PFSK-1 (cell line): ENCODE data around the gene CFAP20DC.

ENCODE experiments used
- FOXP2 ChIP-seq: optimal IDR thresholded peaks from 2 replicates; pipeline ENCODE3; 2011; ENCODE audit warnings: borderline replicate concordance, control low read depth, inconsistent platforms; ENCODE audit not compliant: insufficient read depth; ENCODE audit errors: extremely low read length, extremely low read depth
- POLR2AphosphoS5 ChIP-seq: IDR thresholded peaks from 2 replicates; pipeline ENCODE4 v1.6.1; 2012; ENCODE audit warnings: low read depth, mild to moderate bottlenecking, control low read depth, low read length, moderate library complexity
- REST ChIP-seq, 2 experiments: IDR thresholded peaks; 2 replicates each; pipeline versions ENCODE4 v1.6.1 to v1.8.0; 2011 to 2012; ENCODE audit warnings: low read depth in 2 of 2, low read length in 2 of 2, control low read depth in 1 of 2, inconsistent platforms in 1 of 2, mild to moderate bottlenecking in 1 of 2, moderate library complexity in 1 of 2; ENCODE audit not compliant: insufficient read depth in 1 of 2
- SIN3A ChIP-seq: IDR thresholded peaks from 2 replicates; pipeline ENCODE4 v1.6.1; 2012; ENCODE audit warnings: mild to moderate bottlenecking, low read length, moderate library complexity, borderline replicate concordance; ENCODE audit not compliant: insufficient read depth
- TAF1 ChIP-seq: IDR thresholded peaks from 2 replicates; pipeline ENCODE4 v1.6.1; 2012; ENCODE audit warnings: low read length, control low read depth, borderline replicate concordance; ENCODE audit not compliant: insufficient read depth

CFAP20DC gene

DNA sequence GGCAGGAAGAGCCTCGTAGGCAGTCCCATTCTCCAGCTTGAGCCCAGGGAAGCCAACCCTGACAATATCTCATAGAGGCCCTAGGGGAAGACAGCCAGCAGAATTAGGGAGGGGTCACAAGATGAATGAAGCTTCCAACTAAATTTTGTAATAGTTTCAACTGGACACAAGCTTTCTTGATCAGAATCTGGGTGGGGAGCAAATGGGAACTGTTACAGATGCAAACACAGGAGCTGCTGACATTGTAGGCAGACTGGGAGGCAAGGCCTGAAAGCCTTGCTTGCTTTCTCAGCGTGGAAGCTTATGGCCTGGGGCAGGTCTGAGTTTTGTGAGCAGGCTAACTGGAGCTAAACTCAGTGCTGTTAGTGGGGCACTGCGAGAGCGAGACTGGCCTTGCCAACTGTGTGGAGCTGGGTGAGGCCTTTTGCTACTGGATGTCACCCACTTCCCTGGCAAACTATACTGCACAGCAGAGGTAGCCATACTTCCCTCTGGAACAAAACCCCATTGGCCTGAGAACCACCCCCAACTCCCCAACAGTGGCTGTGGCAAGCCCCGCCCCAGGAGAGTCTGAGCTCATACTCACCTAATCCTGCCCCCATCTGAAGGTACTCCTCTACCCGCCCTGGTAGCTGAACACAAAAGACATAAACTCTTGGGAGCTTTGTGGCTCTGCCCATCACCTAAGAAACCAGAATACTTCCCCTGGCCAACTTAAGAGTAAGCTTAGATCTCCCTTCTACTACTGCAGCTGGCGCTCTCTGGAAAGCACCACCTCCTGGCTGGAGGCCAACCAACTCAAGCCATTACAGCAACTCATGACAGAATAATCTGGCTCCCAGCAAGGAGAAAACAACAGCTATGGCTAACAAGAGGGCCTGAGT, 42.9 kb downstream of the CFAP20DC start:
- TF ChIP-seq REST (IDR thresholded peaks at IDR 0.05; ENCODE audit: insufficient read depth in 1 of 2, low read depth in 2 of 2, low read length in 2 of 2) (no peak), FOXP2 (no peak)

GRCh38 chr3:59001675-59002074, 48.1 kb downstream of the CFAP20DC start:
- TF ChIP-seq SIN3A, result no peak
- no peak for TF ChIP-seq TAF1
- no peak for TF ChIP-seq REST (IDR thresholded peaks at IDR 0.05; ENCODE audit: insufficient read depth in 1 of 2, low read depth in 2 of 2, low read length in 2 of 2)
- no peak for TF ChIP-seq FOXP2
- TF ChIP-seq POLR2AphosphoS5, result no peak

DNA sequence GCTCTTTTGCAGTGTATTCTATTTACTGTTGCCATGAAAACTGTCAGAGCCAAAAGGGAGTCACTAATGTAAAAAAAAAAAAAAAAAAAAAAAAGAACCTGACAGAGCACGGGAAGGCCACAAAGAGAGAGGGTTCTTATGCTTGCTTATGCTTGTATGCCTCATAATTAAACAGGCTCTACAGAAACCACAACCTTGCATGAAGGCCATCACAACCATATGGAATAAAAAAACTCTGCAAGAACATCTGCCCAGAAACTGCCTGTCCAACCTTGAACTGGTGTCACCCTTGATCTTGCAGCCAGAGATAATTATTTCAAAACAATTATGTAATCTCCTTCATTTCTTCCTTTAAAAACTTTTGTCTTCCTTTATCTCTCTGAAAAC, 50.1 kb downstream of the CFAP20DC start:
- TF ChIP-seq POLR2AphosphoS5, result no peak
- TF ChIP-seq TAF1, result no peak
- TF ChIP-seq SIN3A, result no peak
- no peak for TF ChIP-seq FOXP2
- no peak for TF ChIP-seq REST (IDR thresholded peaks at IDR 0.05; ENCODE audit: insufficient read depth in 1 of 2, low read depth in 2 of 2, low read length in 2 of 2)

DNA sequence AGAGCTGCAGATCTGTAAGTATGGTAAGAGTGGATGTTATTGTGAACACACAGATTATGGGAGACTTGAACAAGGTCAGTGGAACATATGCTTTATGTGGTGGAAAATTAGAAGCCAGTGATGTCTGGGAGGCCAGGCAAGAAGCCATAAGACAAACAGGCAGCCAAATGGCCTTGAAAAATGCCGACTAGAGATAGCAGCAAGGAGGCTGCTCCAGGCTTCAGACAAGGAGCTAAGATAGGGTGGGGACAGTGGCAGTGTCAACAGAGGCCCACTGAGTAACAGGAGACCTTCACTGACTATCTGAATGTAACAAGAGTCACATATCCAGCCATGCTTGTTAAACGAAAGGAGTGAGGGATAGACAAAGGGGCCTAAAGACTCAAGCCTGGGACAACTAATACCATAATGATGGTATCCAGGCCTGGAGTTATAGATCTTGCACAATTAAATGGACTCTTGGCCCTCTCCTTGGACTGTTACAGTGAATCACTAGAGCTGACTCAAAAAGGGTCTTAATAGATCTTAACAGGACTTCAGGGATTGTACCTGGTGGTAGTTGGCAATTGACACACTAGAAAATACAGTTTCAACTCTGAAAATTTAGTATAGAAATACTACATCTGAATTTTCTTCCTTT, 50.6 kb downstream of the CFAP20DC start:
- TF ChIP-seq SIN3A (no peak), TAF1 (no peak), POLR2AphosphoS5 (no peak), REST (IDR thresholded peaks at IDR 0.05; ENCODE audit: insufficient read depth in 1 of 2, low read depth in 2 of 2, low read length in 2 of 2) (no peak), FOXP2 (no peak)
